CD14-positive monocyte (primary cell): ENCODE results near the gene RIMS1. TPM values are rescaled to one million over a fixed set of nuclear protein-coding genes. Genes with fewer than 3 reads are reported as not detected.

Experiments
- DNase-seq, 3 donors: peaks; one replicate each; pipeline ENCODE4 v3.0.0-alpha.2; 2011 to 2022
- H2AFZ ChIP-seq: 2 replicates; pipeline ENCODE4 v1.6.0; 2012; ENCODE audit warnings: mild to moderate bottlenecking, low read depth, low read length, inconsistent platforms; ENCODE audit not compliant: insufficient read depth, poor library complexity, severe bottlenecking
- H3K27ac ChIP-seq, 2 donors: 1 replicate in 1 of 2; 2 replicates in 1 of 2; pipeline ENCODE4 v1.5.1; 2012 to 2013; ENCODE audit warnings: low read length in 2 of 2, control low read depth in 1 of 2, inconsistent platforms in 1 of 2, low read depth in 1 of 2, mild to moderate bottlenecking in 1 of 2
- H3K27me3 ChIP-seq, 2 donors: one replicate each; pipeline versions ENCODE4 v1.6.0 to v1.6.1; 2011 to 2013; ENCODE audit warnings: low read length in 2 of 2; ENCODE audit not compliant: control insufficient read depth in 2 of 2, insufficient read depth in 2 of 2
- H3K36me3 ChIP-seq, 2 donors: replicated peaks in 1 of 2; 1 replicate in 1 of 2; 2 replicates in 1 of 2; pipeline versions ENCODE4 v1.5.1 to v1.6.1; 2012 to 2013; ENCODE audit warnings: low read length in 2 of 2, control low read depth in 1 of 2, inconsistent platforms in 1 of 2, mild to moderate bottlenecking in 1 of 2; ENCODE audit not compliant: insufficient read depth in 2 of 2, control insufficient read depth in 1 of 2
- H3K4me1 ChIP-seq, 2 donors: 1 replicate in 1 of 2; 2 replicates in 1 of 2; pipeline versions ENCODE4 v1.5.1 to v1.6.1; 2012 to 2013; ENCODE audit warnings: low read length in 2 of 2, control low read depth in 1 of 2, inconsistent platforms in 1 of 2, mild to moderate bottlenecking in 1 of 2, moderate library complexity in 1 of 2; ENCODE audit not compliant: insufficient read depth in 2 of 2, control insufficient read depth in 1 of 2
- H3K4me2 ChIP-seq: replicated peaks from 2 replicates; pipeline ENCODE3; 2012; ENCODE audit warnings: low read length, moderate library complexity, mild to moderate bottlenecking; ENCODE audit not compliant: poor library complexity, severe bottlenecking; ENCODE audit errors: extremely low read depth
- H3K4me3 ChIP-seq, 3 experiments: fragments of 200-600 bp in 1 of 3; sonication (generic) in 1 of 3; replicated peaks in 1 of 3; 1 replicate in 2 of 3; 2 replicates in 1 of 3; pipeline ENCODE4 v1.5.1; 2011 to 2013; ENCODE audit warnings: low read length in 3 of 3, mild to moderate bottlenecking in 3 of 3, control low read depth in 2 of 3, low read depth in 2 of 3, inconsistent platforms in 1 of 3, moderate library complexity in 1 of 3
- H3K79me2 ChIP-seq: 2 replicates; pipeline ENCODE4 v1.6.0; 2012; ENCODE audit warnings: mild to moderate bottlenecking, control low read depth, inconsistent platforms, low read length, moderate library complexity; ENCODE audit not compliant: insufficient read depth
- H3K9ac ChIP-seq: 2 replicates; pipeline ENCODE4 v1.6.0; 2017; ENCODE audit warnings: low read length, mild to moderate bottlenecking; ENCODE audit not compliant: insufficient read depth, poor library complexity, severe bottlenecking
- H3K9me3 ChIP-seq, 2 donors: replicated peaks in 1 of 2; 1 replicate in 1 of 2; 2 replicates in 1 of 2; pipeline versions ENCODE4 v1.5.1 to v1.6.1; 2012 to 2013; ENCODE audit warnings: low read length in 2 of 2, control low read depth in 1 of 2; ENCODE audit not compliant: control insufficient read depth in 1 of 2, insufficient read depth in 1 of 2
- H4K20me1 ChIP-seq: 2 replicates; pipeline ENCODE4 v1.6.0; 2012; ENCODE audit warnings: mild to moderate bottlenecking, low read length, control low read depth, moderate library complexity; ENCODE audit not compliant: insufficient read depth
- H3K27ac Mint-ChIP-seq, 7 donors: one replicate each; pipeline ENCODE4 v1.8.0; 2020; ENCODE audit warnings: mild to moderate bottlenecking in 7 of 7, mixed read lengths in 7 of 7, moderate library complexity in 6 of 7, inconsistent platforms in 2 of 7
- H3K27me3 Mint-ChIP-seq, 3 donors: one replicate each; pipeline ENCODE4 v1.8.0; 2021 to 2022; ENCODE audit warnings: low read depth in 3 of 3, mild to moderate bottlenecking in 3 of 3, mixed read lengths in 3 of 3, moderate library complexity in 3 of 3, inconsistent platforms in 1 of 3
- H3K36me3 Mint-ChIP-seq, 2 donors: one replicate each; pipeline ENCODE4 v1.8.0; 2020; ENCODE audit warnings: mixed read lengths in 2 of 2, inconsistent platforms in 1 of 2, mild to moderate bottlenecking in 1 of 2
- H3K4me1 Mint-ChIP-seq: one replicate; pipeline ENCODE4 v1.8.0; 2020; ENCODE audit warnings: mild to moderate bottlenecking, mixed read lengths
- H3K4me3 Mint-ChIP-seq, 2 donors: one replicate each; pipeline ENCODE4 v1.8.0; 2020; ENCODE audit warnings: mild to moderate bottlenecking in 2 of 2, mixed read lengths in 2 of 2, moderate library complexity in 1 of 2
- H3K9me3 Mint-ChIP-seq, 7 donors: one replicate each; pipeline ENCODE4 v1.8.0; 2020 to 2022; ENCODE audit warnings: mixed read lengths in 7 of 7, mild to moderate bottlenecking in 6 of 7, moderate library complexity in 6 of 7, inconsistent platforms in 2 of 7
- WGBS: methylation state at CpG from one replicate; pipeline ENCODE4 v1.1.5; 2013; ENCODE audit warnings: missing lambda C conversion rate; ENCODE audit not compliant: insufficient coverage; 5-methylcytosine and 5-hydroxymethylcytosine counted together
- intact Hi-C, 2 donors: fragments of 100-400 bp; cut with micrococcal nuclease; formaldehyde crosslinking; loops; one replicate each; pipeline versions ENCODE4 v1.15.0 to v1.15.1; 2023
- polyA plus RNA-seq, 3 donors: library from polyadenylated mRNA; depleted of rRNA in 1 of 3; unstranded in 2 of 3; stranded (reverse) in 1 of 3; fragments of 300-500 nt in 2 of 3; fragments of >200 nt in 1 of 3; fragmentation: Illumina TruSeq in 2 of 3; gene quantifications; 1 replicate in 2 of 3; 2 replicates in 1 of 3; pipeline ENCODE4 v1.2.3, GENCODE V29; 2012 to 2021
- TF ChIP-seq, protein P1 (sequence below): fragments of 200-600 bp; IDR thresholded peaks from one replicate; pipeline ENCODE4 v1.8.0; 2022; ENCODE audit warnings: antibody characterized with exemption, mild to moderate bottlenecking

The RIMS1 gene
- polyA plus RNA-seq, 3 donors = not detected

DNA sequence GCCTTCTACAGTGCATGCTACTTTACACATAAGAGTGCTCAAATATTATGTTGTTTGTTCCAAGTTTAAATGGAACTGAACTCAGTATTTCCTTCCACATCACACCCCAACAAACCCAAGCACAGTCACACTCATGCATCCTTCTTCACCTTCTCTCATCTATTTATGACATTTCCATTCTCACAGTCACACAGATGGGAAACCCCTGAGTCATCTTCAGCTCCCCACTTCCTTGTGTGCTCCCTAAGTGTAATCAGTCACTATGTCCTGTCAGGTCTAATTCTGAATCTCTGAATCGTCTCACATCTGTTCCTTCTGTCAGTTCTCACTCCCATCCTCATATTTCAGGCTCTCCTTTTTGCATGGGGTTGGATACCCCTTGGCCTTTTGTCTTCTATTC, 96.0 kb downstream of the RIMS1 start:
- no peaks in the 10 kb centered on the region for H3K9me3 ChIP-seq
- no peaks in the 10 kb centered on the region for H3K4me1 ChIP-seq
- H3K9me3 Mint-ChIP-seq = no peaks in the 10 kb centered on the region
- no peak overlapping the region for H3K4me3 ChIP-seq
- H3K36me3 Mint-ChIP-seq = no peaks in the 10 kb centered on the region
- H3K27ac Mint-ChIP-seq = no peak overlapping the region
- no peaks in the 10 kb centered on the region for H4K20me1 ChIP-seq
- no peak overlapping the region for H2AFZ ChIP-seq
- H3K36me3 ChIP-seq = no peaks in the 10 kb centered on the region
- TF ChIP-seq, protein P1, sequence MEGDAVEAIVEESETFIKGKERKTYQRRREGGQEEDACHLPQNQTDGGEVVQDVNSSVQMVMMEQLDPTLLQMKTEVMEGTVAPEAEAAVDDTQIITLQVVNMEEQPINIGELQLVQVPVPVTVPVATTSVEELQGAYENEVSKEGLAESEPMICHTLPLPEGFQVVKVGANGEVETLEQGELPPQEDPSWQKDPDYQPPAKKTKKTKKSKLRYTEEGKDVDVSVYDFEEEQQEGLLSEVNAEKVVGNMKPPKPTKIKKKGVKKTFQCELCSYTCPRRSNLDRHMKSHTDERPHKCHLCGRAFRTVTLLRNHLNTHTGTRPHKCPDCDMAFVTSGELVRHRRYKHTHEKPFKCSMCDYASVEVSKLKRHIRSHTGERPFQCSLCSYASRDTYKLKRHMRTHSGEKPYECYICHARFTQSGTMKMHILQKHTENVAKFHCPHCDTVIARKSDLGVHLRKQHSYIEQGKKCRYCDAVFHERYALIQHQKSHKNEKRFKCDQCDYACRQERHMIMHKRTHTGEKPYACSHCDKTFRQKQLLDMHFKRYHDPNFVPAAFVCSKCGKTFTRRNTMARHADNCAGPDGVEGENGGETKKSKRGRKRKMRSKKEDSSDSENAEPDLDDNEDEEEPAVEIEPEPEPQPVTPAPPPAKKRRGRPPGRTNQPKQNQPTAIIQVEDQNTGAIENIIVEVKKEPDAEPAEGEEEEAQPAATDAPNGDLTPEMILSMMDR = no peak
- no peaks in the 10 kb centered on the region for H3K4me1 Mint-ChIP-seq
- intact Hi-C loops = no loop called here
- no peak overlapping the region for H3K4me3 Mint-ChIP-seq
- peaks cover 0 to 4% (median 0%) of the 10 kb centered on the region in 3 donors for H3K27me3 Mint-ChIP-seq
- H3K9ac ChIP-seq = no peak overlapping the region
- no peaks in the 10 kb centered on the region for H3K79me2 ChIP-seq
- no peak overlapping the region for H3K4me2 ChIP-seq
- no peak overlapping the region for H3K27ac ChIP-seq
- 60% methylated on average over 1 of the region's 1 CpG for WGBS
- no peak for DNase-seq
- no peaks in the 10 kb centered on the region for H3K27me3 ChIP-seq

DNA sequence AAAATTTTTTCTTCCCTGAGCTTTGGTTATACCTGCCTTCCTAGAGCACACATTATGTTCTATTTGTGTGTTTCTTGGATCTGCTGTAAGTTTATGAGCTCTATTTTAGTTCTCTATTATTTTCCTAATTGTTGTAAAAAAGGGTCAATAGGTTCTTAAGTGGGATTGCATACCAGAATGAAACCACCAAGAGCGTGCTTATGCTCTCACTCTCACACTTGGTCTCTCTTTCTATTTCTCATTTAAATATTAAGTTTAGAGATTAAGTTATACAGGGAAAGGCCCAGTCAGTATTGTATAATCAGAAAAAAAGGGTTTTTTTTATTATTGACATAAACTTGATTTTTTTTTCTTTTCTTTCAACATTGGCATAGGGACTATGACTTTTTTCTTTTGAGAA, 96.8 kb downstream of the RIMS1 start:
- peak overlapping the region in 1 of 7 donors; percentile 14 for H3K27ac Mint-ChIP-seq
- Histone ChIP-seq H2AFZ (no peak overlapping the region), H3K9me3 (no peaks in the 10 kb centered on the region), H3K4me1 (no peaks in the 10 kb centered on the region), H3K27ac (no peak overlapping the region), H4K20me1 (no peaks in the 10 kb centered on the region), H3K36me3 (no peaks in the 10 kb centered on the region), H3K4me2 (no peak overlapping the region), H3K27me3 (no peaks in the 10 kb centered on the region), H3K9ac (no peak overlapping the region), H3K79me2 (no peaks in the 10 kb centered on the region), H3K4me3 (no peak overlapping the region)
- H3K4me3 Mint-ChIP-seq = no peak overlapping the region
- H3K9me3 Mint-ChIP-seq = no peaks in the 10 kb centered on the region
- H3K4me1 Mint-ChIP-seq = no peaks in the 10 kb centered on the region
- TF ChIP-seq, protein P1 = no peak
- no peaks in the 10 kb centered on the region for H3K36me3 Mint-ChIP-seq
- no CpG with 5 or more reads among the region's 1 CpG for WGBS
- peaks cover 0 to 4% (median 0%) of the 10 kb centered on the region in 3 donors for H3K27me3 Mint-ChIP-seq
- intact Hi-C loops = no loop called here
- DNase-seq = no peak
